ENCODE data around the gene SEC14L5. TPM values are rescaled to one million over a fixed set of nuclear protein-coding genes. Genes with fewer than 3 reads are reported as not detected.

Gene SEC14L5
- total and polyA plus RNA-seq, 2 of the 4 experiments (the other 2 are of a cell fraction), result 0.07 TPM; not detected in 1

DNA sequence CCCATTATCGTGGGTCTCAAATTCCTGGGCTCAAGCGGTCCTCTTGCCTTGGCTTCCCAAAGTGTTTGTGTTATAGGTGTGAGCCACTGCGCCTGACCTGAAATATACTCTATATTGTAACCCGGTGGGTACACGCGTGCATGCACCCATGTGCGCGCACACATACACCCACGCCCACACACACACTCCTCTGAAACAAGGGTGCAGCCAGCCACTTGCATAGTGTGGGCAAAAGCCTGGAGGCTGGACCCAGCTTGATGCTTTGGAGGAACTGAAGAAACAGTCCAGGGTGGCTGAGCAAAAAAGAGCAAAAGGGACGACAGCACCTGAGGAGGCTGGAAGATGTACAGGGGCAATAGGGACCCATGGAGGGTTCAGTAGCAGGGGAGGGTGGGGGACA is 45.7 kb downstream of the SEC14L5 start:
- H3K14ac ChIP-seq (replicated peaks; ENCODE audit: low read depth, low read length), result no peak overlapping the region
- no peaks in the 10 kb centered on the region for H3K79me1 ChIP-seq (ENCODE audit: low read depth in 1 of 2, low read length in 2 of 2)
- H3K9ac ChIP-seq (ENCODE audit: low read depth, low read length), result no peak overlapping the region
- dilution Hi-C loops (cut with HindIII; ENCODE audit: low sequenced_read_pairs, unreplicated experiment) (no loop called here), intact Hi-C loops (cut with micrococcal nuclease) (no loop called here), in situ Hi-C loops (cut with MboI; ENCODE audit: low sequenced_read_pairs) (no loop called here)
- ChIA-PET POLR2A (ENCODE audit: unreplicated experiment) (no interaction called here), CTCF (no interaction called here)
- H3K9me1 ChIP-seq (ENCODE audit: insufficient read depth, low read length), result no peaks in the 10 kb centered on the region
- H3K9me3 ChIP-seq (ENCODE audit: control insufficient read depth, insufficient read depth, low read length), result no peaks in the 10 kb centered on the region
- H2BK20ac ChIP-seq (ENCODE audit: low read depth, low read length), result no peak overlapping the region
- BruUV-seq (replicated peaks), result no TSS peak
- DNase-seq (no peak), ATAC-seq (ENCODE audit: low read depth) (no peak)
- WGBS, 2 experiments (ENCODE audit: extremely low coverage in 2 of 2, insufficient read length in 1 of 2), result no CpG with 5 or more reads among the region's 10 CpGs
- H3K4me1 ChIP-seq (ENCODE audit: control insufficient read depth, insufficient read depth, low read length), result no peaks in the 10 kb centered on the region
- H3K18ac ChIP-seq (ENCODE audit: low read depth, low read length), result no peak overlapping the region
- no peak overlapping the region for H3K4me3 ChIP-seq (ENCODE audit: insufficient read depth, low read depth, low read length)
- H2BK15ac ChIP-seq (ENCODE audit: low read depth, low read length), result no peak overlapping the region
- H3K56ac ChIP-seq (ENCODE audit: extremely low read depth, insufficient read depth, low read length), result no peak overlapping the region
- H2AK9ac ChIP-seq (replicated peaks; ENCODE audit: low read depth, low read length, poor library complexity), result no peak overlapping the region
- no peaks in the 10 kb centered on the region for H4K20me1 ChIP-seq (ENCODE audit: insufficient read depth, low read length)
- no peak overlapping the region for H2BK5ac ChIP-seq (ENCODE audit: low read depth, low read length, poor library complexity, severe bottlenecking)
- no peak overlapping the region for H4K8ac ChIP-seq (ENCODE audit: low read depth in 2 of 2, low read length in 2 of 2)
- no peak overlapping the region for H3K27ac ChIP-seq (ENCODE audit: insufficient read depth, low read length)
- H4K5ac ChIP-seq (ENCODE audit: low read depth, low read length), result no peak overlapping the region
- no peak overlapping the region for H3K23ac ChIP-seq (ENCODE audit: low read depth, low read length)
- no peak overlapping the region for H2BK120ac ChIP-seq (ENCODE audit: low read depth, low read length)
- H4K91ac ChIP-seq (ENCODE audit: insufficient read depth, low read depth, low read length), result no peak overlapping the region
- no peak overlapping the region for H3K4me2 ChIP-seq (ENCODE audit: low read depth, low read length)
- H2AFZ ChIP-seq (replicated peaks; ENCODE audit: low read length, poor library complexity), result no peak overlapping the region
- TF ChIP-seq CTCF (conservative IDR thresholded peaks at IDR 0.05; ENCODE audit: low read depth, low read length) (no peak), FOS (IDR thresholded peaks at IDR 0.05; ENCODE audit: low read depth, low read length) (no peak), MAZ (IDR thresholded peaks at IDR 0.05; ENCODE audit: borderline replicate concordance, low read depth, low read length) (no peak), BHLHE40 (IDR thresholded peaks at IDR 0.05; ENCODE audit: low read depth, low read length) (no peak), CHD1 (IDR thresholded peaks at IDR 0.05; ENCODE audit: low read depth, low read length) (no peak), CEBPB (IDR thresholded peaks at IDR 0.05; ENCODE audit: low read depth, low read length) (no peak), RCOR1 (IDR thresholded peaks at IDR 0.05; ENCODE audit: insufficient replicate concordance, low read length) (no peak), NFE2L2 (IDR thresholded peaks at IDR 0.05; ENCODE audit: low read depth, low read length) (no peak), MAFK (IDR thresholded peaks at IDR 0.05; ENCODE audit: low read depth, low read length) (no peak), MXI1 (IDR thresholded peaks at IDR 0.05; ENCODE audit: borderline replicate concordance, low read depth, low read length) (no peak)
- TF ChIP-seq, protein P1, sequence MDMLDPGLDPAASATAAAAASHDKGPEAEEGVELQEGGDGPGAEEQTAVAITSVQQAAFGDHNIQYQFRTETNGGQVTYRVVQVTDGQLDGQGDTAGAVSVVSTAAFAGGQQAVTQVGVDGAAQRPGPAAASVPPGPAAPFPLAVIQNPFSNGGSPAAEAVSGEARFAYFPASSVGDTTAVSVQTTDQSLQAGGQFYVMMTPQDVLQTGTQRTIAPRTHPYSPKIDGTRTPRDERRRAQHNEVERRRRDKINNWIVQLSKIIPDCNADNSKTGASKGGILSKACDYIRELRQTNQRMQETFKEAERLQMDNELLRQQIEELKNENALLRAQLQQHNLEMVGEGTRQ (IDR thresholded peaks at IDR 0.05; ENCODE audit: low read depth, low read length), result no peak
- no peaks in the 10 kb centered on the region for H3K36me3 ChIP-seq (ENCODE audit: control insufficient read depth, insufficient read depth, low read length)
- no peak overlapping the region for H3K4ac ChIP-seq (ENCODE audit: low read depth, low read length)
- peaks cover 9% of the 10 kb centered on the region for H3K27me3 ChIP-seq (ENCODE audit: control insufficient read depth, insufficient read depth, low read length)
- no peak overlapping the region for H2AK5ac ChIP-seq (ENCODE audit: low read depth, low read length)
